Hematopoietic multipotent progenitor cell treated with erythropoietin and hydrocortisone succinate and interleukin-3 and kit ligand, for 15 days (in vitro differentiated cells): ENCODE measurements around the gene ZNF800.

ENCODE experiments used
- DNase-seq: peaks from one replicate; pipeline ENCODE4 v3.0.0-alpha.2; 2015; ENCODE audit warnings: low spot score

ZNF800 gene

GRCh38 chr7:127390186-127390816, 2.2 kb downstream of the ZNF800 start:
- peak; percentile 17 for DNase-seq

DNA sequence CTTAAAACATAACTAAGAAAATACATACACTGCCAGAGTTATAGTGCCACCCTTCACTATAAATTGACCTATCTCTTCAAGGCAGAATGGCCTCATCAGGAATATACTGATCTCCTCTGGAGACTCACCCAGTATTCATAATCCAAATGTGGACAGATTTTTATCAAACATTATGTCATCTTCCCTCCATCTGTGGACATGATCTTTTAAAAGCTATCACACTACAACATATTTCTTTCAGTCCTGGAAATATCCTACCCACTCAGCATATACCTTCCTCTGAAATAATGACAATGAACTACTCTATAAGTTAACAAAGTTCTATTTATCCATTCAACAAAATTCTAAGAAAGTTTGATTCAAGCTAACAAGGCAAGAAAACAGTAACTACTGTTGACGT, 3.2 kb downstream of the ZNF800 start:
- no peak for DNase-seq

GRCh38 chr7:127387974-127388373, 4.5 kb downstream of the ZNF800 start:
- DNase-seq = no peak

DNA sequence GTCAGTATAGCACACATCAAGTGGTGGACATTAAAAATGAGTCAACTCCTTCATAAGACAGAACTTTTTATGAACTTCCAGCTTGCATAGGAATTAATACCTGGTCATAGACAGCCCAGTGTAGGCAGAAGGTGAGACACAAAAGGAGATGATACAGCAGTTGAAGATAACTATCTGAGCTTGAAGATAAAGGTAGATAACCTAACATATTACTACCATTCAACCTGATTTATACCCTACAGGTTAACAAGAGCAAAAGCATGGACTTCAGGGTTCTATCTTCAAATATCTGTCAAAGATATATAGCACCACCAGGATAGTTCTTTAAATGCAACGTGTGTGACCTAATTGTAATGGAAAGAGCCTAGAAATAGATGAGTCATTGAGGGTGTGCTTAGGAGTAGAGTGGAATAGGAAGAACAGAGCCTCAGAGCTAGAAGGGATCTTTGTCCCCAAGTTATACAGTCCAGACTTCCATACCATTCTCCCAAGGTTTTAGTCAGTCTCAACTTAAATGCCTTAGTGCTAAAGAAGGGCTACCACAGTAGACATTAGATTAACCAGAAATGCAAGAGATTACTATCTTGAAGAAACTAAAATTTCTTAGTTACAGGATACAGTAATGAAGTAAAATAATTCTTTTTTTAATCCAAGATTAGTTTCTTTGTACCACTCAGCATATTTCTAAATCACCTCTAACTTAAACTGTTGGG, 9.2 kb downstream of the ZNF800 start:
- peak; percentile 32 for DNase-seq

- no peak for DNase-seq
Observed at GRCh38 chr7:127382301-127383085, 10.0 kb downstream of the ZNF800 start.

DNA sequence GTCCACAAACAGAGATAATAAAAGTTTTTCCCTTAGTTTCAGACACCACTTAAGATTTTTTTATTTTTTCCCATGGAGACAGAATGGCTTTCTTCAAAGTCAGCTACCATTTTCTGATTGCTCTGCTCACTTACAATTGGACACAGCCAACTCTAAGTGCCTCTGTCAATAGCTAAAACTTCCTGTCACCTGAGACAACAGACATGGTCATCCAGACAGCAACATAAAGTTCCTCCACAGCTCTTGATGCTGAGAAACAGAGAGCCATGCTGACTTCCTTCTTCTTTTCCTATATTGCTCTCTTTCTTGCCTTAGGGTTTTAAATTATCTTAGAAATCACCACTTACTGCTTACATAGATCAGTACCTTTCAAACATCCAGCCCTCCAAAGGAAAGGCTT, 12.0 kb downstream of the ZNF800 start:
- DNase-seq = no peak

GRCh38 chr7:127379642-127380041, 12.9 kb downstream of the ZNF800 start:
- no peak for DNase-seq

DNA sequence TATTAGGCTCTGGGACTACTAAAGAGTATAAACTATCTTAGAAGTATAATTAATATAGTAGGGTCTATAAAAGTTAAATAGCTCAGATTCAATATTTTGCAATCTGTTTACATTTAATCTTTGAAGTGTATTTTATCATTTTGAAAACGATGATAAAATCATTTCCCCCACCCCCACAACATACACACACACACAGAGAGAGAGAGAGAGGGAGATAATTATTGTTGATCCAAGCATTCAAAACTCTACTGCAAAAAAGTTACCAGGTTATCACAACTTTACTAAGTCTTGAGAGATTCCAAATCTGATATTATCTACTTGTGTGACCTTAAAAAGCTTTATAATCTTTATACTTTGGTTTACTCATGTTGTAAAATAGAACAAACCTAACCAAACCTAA, 14.0 kb downstream of the ZNF800 start:
- no peak for DNase-seq

DNA sequence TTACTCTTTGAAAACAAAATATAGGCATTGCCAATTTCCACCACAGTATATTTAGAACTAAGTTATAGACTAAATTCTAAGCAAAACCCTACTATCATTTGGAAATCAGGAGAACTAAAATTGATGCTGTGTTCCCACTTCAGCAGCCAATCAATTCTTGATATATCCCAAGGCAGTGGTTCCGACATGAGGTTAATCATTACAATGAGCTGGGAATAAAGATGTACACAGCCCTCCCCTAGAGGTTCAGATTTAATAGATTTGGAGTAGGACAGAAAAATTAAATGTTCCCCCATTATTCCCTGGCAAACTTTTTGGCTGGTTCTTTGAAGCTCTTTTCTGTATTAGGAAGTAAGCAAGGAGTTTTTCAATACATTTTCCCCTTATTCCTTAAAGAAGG, 15.1 kb downstream of the ZNF800 start:
- no peak for DNase-seq

- no peak for DNase-seq
Observed at GRCh38 chr7:127375631-127376030, 16.9 kb downstream of the ZNF800 start.

DNA sequence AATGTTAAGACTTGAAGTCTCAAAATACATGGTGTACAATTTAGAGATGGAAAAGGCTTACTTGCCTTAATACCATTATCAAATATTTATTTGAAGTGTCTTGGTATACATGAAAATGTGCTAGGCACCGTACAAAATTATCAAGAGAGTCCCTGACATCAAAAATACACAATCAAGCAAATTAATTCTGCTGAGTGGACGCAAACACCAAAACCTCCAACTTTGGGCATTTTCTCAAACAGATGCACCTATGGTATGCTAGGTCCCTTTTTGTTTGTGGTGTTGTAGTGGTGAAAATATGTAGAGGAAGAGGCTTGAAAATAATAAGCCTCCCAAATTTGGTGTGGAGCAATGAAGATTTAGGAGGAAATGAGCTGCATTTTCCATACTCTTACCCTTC, 24.8 kb downstream of the ZNF800 start:
- no peak for DNase-seq

DNA sequence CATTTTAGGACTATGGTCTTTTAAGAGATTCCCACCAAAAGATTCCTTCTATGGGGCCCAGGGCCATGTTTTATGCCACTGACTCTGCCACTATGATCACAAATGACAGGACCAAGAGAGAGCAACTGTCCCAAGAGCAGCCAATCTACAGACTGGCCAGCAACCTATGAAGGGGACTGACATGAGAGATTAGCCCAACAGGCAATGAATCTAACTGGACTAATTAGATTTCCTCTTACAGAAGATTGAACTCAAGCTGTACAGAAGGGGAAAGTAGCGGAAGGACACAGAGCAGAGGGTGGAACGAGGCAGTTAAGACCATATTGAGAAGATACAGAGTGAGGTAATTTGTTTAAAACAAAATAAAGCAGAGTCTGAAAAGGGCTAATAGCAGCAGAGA, 25.8 kb downstream of the ZNF800 start:
- DNase-seq = no peak

- DNase-seq = no peak
Observed at GRCh38 chr7:127365957-127366315, 26.6 kb downstream of the ZNF800 start.

- peak; percentile 82 for DNase-seq
Observed at GRCh38 chr7:127365164-127365956, 27.1 kb downstream of the ZNF800 start.

GRCh38 chr7:127362364-127363027, 30.0 kb downstream of the ZNF800 start:
- no peak for DNase-seq

DNA sequence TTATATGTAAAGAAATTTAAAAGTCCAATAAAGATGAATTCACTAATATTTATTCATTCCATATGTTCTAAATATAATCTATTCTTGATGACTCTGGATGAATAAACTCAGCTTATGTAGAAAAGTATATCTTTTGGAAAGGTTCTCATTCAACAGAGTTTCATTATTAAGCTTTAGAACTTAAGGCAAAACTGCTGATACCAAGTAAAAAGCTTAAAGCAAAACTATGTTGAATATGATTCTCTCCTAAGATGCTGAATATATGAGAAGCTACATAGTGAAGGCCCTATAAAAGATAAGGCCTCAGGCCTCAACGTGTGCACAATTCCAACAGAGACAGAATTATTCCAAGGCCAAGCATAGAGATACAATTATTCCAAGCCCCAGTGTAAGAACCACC, 30.8 kb downstream of the ZNF800 start:
- no peak for DNase-seq

DNA sequence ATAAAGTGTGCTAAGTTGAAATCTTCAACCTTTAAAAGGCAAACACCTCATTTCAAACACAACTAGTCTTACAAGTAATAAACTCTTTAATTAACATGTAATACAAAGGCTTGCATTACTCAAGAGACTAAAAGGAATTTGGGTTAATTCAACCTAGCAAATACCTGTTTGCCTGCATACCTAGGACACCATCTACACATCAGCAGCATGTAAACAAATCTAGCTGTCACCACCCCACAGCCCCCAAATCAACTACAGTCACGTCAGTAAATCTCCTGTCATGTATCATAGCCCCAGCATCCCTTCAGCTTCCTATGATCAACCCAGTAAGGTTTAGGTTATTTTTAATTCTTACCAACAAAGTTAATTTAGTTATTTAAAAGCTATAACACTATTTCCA, 33.5 kb downstream of the ZNF800 start:
- DNase-seq = no peak

DNA sequence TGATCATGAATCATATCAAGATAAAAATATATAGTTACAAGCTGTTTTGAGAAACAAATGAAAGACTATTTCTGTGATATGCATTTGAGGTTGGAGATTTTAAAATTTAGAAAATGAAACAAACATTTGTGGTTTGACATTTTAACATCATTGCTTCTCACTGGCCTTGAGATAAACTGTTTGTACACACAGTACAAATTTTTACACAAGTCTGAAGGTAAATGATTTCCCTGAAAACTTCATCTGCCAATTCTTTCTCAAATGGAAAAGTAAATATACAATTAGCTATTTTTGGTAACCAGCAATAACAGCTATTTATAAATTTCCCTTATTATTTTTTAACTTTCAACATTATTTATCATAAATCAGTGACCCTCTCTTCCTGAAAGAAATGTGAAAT, 38.6 kb downstream of the ZNF800 start:
- DNase-seq = no peak

DNA sequence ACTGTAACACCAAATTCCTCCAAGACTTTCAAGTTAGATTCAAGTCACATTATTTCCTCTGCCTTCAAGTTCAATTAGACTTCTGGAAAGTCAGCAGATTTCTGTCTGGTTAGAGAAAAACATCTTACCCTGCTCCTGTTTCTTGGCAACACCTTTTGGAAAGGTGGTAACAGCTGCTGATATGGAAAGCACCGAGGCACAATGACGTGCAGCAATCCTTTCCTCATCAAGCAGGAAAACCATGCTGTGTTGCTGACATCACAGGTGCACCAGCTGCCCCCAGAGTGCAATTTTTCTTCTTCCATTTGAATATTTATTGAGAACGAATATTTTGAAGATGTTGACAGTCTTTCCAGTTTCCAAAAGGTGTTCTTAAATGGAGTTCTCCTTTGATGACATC, 41.9 kb downstream of the ZNF800 start:
- no peak for DNase-seq

DNA sequence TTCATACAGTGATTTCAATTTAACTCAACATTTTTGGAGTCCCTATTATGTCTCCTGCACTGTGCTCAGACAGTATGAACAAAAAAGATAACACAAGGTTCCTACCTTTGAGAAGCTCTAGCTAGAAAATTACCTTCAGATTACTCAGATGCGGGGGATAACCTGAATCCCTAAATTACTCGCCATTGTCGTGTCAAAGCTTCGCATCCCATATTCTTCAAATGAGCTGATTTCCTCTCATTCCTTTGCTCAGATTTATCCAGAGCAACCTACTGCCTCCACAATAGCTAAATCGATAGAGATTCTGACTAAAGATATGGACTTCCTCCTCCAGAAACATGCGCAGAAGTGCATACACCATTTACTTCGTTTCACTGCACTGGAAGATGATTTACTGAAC, 42.6 kb downstream of the ZNF800 start:
- DNase-seq = no peak

DNA sequence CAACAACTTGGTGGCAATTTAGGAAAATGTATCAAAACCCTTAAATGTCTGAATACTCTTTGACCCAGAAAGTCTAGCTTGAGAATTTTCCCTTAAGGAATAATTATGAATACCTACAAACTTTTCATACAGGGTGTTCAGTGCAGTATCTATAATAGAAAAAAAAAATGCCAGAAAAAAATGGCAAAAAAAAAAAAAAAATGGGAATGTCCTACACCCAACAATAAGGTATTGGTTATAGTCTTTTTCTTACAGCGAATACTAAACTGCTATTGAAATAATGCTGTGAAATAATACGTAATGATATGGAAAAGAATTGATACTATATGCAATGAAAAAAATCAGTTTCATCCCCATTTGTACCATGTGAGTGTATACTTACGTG, 44.3 kb downstream of the ZNF800 start:
- no peak for DNase-seq
